Measurements from ENCODE around the gene MAIP1. TPM values are rescaled to one million over a fixed set of nuclear protein-coding genes. Genes with fewer than 3 reads are reported as not detected.

MAIP1 gene
- polyA plus RNA-seq, 1 of the 3 experiments (the other 2 are of a cell fraction), result 11.5 TPM

DNA sequence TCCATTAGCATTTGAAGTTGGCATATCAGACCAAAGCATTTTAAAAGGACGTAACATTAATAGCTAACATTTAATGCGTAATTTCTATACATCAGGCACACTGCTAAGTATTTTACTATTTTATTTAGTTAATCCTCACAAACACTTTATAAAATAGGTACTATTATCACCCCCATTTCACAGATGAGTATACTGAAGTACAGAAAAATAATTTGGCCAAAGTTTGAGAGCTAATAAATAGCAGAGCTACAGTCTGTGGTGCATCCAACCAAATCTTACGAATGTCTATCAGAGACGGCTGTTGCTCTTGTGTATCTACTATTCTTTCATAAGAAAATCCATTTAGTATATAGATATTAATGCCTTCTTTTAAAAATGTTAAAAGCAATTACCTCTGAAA is 12.0 kb upstream of the MAIP1 start:
- no peaks in the 10 kb centered on the region for H3K27me3 ChIP-seq (ENCODE audit: insufficient read depth)
- H2AFZ ChIP-seq (ENCODE audit: low read depth), result no peak overlapping the region
- WGBS (ENCODE audit: low lambda C conversion rate), result 97% methylated on average over 4 of the region's 4 CpGs
- no peaks in the 10 kb centered on the region for H3K9me3 ChIP-seq
- peaks cover 23% of the 10 kb centered on the region for H3F3A ChIP-seq (replicated peaks; ENCODE audit: insufficient read depth)
- no peak overlapping the region for H3K27ac ChIP-seq (ENCODE audit: low read depth in 2 of 2, low read length in 1 of 2)
- ChIA-PET POLR2A (no interaction called here), CTCF (no interaction called here)
- no peaks in the 10 kb centered on the region for H3K9me2 ChIP-seq
- no peak for DNase-seq
- TF ChIP-seq, protein P1, sequence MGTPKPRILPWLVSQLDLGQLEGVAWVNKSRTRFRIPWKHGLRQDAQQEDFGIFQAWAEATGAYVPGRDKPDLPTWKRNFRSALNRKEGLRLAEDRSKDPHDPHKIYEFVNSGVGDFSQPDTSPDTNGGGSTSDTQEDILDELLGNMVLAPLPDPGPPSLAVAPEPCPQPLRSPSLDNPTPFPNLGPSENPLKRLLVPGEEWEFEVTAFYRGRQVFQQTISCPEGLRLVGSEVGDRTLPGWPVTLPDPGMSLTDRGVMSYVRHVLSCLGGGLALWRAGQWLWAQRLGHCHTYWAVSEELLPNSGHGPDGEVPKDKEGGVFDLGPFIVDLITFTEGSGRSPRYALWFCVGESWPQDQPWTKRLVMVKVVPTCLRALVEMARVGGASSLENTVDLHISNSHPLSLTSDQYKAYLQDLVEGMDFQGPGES (IDR thresholded peaks at IDR 0.05; ENCODE audit: low read depth, low read length), result no peak
- H3K36me3 ChIP-seq (replicated peaks in 1 of 2; ENCODE audit: control insufficient read depth in 1 of 2, insufficient read depth in 2 of 2, low read length in 1 of 2), result peaks cover 62 to 65% of the 10 kb centered on the region in 2 experiments
- H3K4me1 ChIP-seq (ENCODE audit: control insufficient read depth in 1 of 2, insufficient read depth in 2 of 2, low read depth in 1 of 2, low read length in 1 of 2), result peaks cover 0 to 12% of the 10 kb centered on the region in 2 experiments; a peak in 1 of 4 replicates
- peaks cover 35% of the 10 kb centered on the region for H3K79me2 ChIP-seq (ENCODE audit: insufficient read depth)
- H3K4me3 ChIP-seq (ENCODE audit: low read depth in 2 of 2, low read length in 1 of 2), result no peak overlapping the region
- H4K20me1 ChIP-seq (ENCODE audit: insufficient read depth), result no peaks in the 10 kb centered on the region; the same call in 1 of the 2 replicates
- H3K9ac ChIP-seq, result no peak overlapping the region
- no peak overlapping the region for H3K4me2 ChIP-seq

DNA sequence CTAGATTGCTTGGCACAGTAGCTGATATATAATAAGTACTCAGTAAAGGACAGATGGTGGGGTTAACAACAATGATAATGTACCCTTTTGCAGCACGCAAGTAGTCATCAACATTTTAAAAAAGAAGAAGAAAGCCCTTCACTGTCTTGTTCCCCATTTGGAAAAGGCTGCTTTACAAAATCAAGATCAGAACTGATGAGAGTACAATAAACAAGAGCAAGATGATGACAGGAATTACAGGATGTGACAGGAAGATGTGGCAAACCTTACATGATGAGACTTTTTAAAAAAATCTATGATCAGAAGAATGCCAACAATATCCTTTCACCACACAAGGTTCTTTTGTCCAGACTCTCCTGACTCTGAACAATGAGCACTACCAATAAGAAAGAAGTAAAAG is 9.2 kb upstream of the MAIP1 start:
- ChIA-PET CTCF (no interaction called here), POLR2A (no interaction called here)
- peak overlapping the region in 1 of 2 experiments; percentile 21; a peak in 1 of 4 replicates for H3K27ac ChIP-seq (ENCODE audit: low read depth in 2 of 2, low read length in 1 of 2)
- no peaks in the 10 kb centered on the region; the same call in 1 of the 2 replicates for H4K20me1 ChIP-seq (ENCODE audit: insufficient read depth)
- H3K36me3 ChIP-seq (replicated peaks in 1 of 2; ENCODE audit: control insufficient read depth in 1 of 2, insufficient read depth in 2 of 2, low read length in 1 of 2), result peaks cover 60 to 69% of the 10 kb centered on the region in 2 experiments
- H3K9me3 ChIP-seq, result no peaks in the 10 kb centered on the region
- H3K9me2 ChIP-seq, result no peaks in the 10 kb centered on the region
- no peak overlapping the region for H3K9ac ChIP-seq
- no peak for DNase-seq
- H3K4me1 ChIP-seq (ENCODE audit: control insufficient read depth in 1 of 2, insufficient read depth in 2 of 2, low read depth in 1 of 2, low read length in 1 of 2), result peaks cover 0 to 12% of the 10 kb centered on the region in 2 experiments; a peak in 1 of 4 replicates
- TF ChIP-seq MXI1 (IDR thresholded peaks at IDR 0.05; ENCODE audit: low read depth, low read length) (no peak), FOSL2 (IDR thresholded peaks at IDR 0.05; ENCODE audit: borderline replicate concordance, low read depth) (no peak), GATA2 (CRISPR knock-in tag; IDR thresholded peaks at IDR 0.05) (no peak)
- WGBS (ENCODE audit: low lambda C conversion rate), result 93% methylated on average over 1 of the region's 1 CpG
- H3K4me2 ChIP-seq, result no peak overlapping the region
- peaks cover 53% of the 10 kb centered on the region for H3K79me2 ChIP-seq (ENCODE audit: insufficient read depth)
- H3K27me3 ChIP-seq (ENCODE audit: insufficient read depth), result no peaks in the 10 kb centered on the region
- H3F3A ChIP-seq (replicated peaks; ENCODE audit: insufficient read depth), result peaks cover 17% of the 10 kb centered on the region
- no peak overlapping the region for H3K4me3 ChIP-seq (ENCODE audit: low read depth in 2 of 2, low read length in 1 of 2)
- H2AFZ ChIP-seq (ENCODE audit: low read depth), result no peak overlapping the region

DNA sequence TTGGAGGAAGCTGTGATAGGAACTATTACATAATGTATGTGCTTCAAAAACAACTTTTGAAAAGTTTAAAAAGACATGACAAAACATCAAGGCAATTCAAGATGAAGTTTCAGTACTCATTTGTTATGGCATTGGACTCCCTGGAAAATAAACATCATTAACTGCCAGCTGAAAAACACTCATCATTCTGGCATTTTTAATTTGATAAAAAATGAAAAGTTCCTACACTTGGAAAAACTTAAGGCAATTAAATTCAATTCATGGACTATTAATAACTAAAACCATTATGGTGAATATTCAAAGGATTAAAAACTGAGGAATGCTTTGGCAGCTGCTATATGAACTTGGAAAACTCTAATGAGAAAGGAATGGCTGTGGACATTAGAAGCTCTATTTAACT is 8.5 kb upstream of the MAIP1 start:
- CTCF ChIA-PET, result interaction anchor here (1.3 kb wide), 1 partner anchor 27 kb away, joined by 3 read pairs; no protein-coding TSS in a partner anchor
- POLR2A ChIA-PET, result no interaction called here

More for the DNA sequence above, 8.5 kb upstream of the MAIP1 start:
- Histone ChIP-seq H3K36me3 (replicated peaks in 1 of 2; ENCODE audit: control insufficient read depth in 1 of 2, insufficient read depth in 2 of 2, low read length in 1 of 2) (peaks cover 60 to 71% of the 10 kb centered on the region in 2 experiments), H3K27me3 (ENCODE audit: insufficient read depth) (no peaks in the 10 kb centered on the region), H3K9me3 (no peaks in the 10 kb centered on the region), H3K4me3 (ENCODE audit: low read depth in 2 of 2, low read length in 1 of 2) (no peak overlapping the region), H3K9ac (no peak overlapping the region), H4K20me1 (ENCODE audit: insufficient read depth) (no peaks in the 10 kb centered on the region; the same call in 1 of the 2 replicates), H3K4me2 (no peak overlapping the region), H3K4me1 (ENCODE audit: control insufficient read depth in 1 of 2, insufficient read depth in 2 of 2, low read depth in 1 of 2, low read length in 1 of 2) (peaks cover 0 to 12% of the 10 kb centered on the region in 2 experiments; a peak in 1 of 4 replicates), H3K79me2 (ENCODE audit: insufficient read depth) (peaks cover 53% of the 10 kb centered on the region), H3F3A (replicated peaks; ENCODE audit: insufficient read depth) (peaks cover 17% of the 10 kb centered on the region), H2AFZ (ENCODE audit: low read depth) (no peak overlapping the region), H3K27ac (ENCODE audit: low read depth in 2 of 2, low read length in 1 of 2) (peak overlapping the region in 1 of 2 experiments; percentile 21; a peak in 1 of 4 replicates), H3K9me2 (no peaks in the 10 kb centered on the region)
- no peak for DNase-seq
- no peak for TF ChIP-seq FOSL2 (IDR thresholded peaks at IDR 0.05; ENCODE audit: borderline replicate concordance, low read depth)
- TF ChIP-seq, protein P2, sequence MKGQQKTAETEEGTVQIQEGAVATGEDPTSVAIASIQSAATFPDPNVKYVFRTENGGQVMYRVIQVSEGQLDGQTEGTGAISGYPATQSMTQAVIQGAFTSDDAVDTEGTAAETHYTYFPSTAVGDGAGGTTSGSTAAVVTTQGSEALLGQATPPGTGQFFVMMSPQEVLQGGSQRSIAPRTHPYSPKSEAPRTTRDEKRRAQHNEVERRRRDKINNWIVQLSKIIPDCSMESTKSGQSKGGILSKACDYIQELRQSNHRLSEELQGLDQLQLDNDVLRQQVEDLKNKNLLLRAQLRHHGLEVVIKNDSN (IDR thresholded peaks at IDR 0.05; ENCODE audit: borderline replicate concordance, low read depth), result no peak
- TF ChIP-seq NFIC (IDR thresholded peaks at IDR 0.05; ENCODE audit: borderline replicate concordance), result no peak
- TF ChIP-seq JUND (IDR thresholded peaks at IDR 0.05), result no peak
- TF ChIP-seq TCF12 (IDR thresholded peaks at IDR 0.05), result no peak
- TF ChIP-seq, protein P3, sequence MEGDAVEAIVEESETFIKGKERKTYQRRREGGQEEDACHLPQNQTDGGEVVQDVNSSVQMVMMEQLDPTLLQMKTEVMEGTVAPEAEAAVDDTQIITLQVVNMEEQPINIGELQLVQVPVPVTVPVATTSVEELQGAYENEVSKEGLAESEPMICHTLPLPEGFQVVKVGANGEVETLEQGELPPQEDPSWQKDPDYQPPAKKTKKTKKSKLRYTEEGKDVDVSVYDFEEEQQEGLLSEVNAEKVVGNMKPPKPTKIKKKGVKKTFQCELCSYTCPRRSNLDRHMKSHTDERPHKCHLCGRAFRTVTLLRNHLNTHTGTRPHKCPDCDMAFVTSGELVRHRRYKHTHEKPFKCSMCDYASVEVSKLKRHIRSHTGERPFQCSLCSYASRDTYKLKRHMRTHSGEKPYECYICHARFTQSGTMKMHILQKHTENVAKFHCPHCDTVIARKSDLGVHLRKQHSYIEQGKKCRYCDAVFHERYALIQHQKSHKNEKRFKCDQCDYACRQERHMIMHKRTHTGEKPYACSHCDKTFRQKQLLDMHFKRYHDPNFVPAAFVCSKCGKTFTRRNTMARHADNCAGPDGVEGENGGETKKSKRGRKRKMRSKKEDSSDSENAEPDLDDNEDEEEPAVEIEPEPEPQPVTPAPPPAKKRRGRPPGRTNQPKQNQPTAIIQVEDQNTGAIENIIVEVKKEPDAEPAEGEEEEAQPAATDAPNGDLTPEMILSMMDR (IDR thresholded peaks at IDR 0.05), result no peak
- TF ChIP-seq, protein P4, sequence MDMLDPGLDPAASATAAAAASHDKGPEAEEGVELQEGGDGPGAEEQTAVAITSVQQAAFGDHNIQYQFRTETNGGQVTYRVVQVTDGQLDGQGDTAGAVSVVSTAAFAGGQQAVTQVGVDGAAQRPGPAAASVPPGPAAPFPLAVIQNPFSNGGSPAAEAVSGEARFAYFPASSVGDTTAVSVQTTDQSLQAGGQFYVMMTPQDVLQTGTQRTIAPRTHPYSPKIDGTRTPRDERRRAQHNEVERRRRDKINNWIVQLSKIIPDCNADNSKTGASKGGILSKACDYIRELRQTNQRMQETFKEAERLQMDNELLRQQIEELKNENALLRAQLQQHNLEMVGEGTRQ (IDR thresholded peaks at IDR 0.05; ENCODE audit: borderline replicate concordance, low read depth, low read length), result no peak
- no peak for TF ChIP-seq FOXM1 (IDR thresholded peaks at IDR 0.05; ENCODE audit: low read depth)
- no peak for TF ChIP-seq TAF1 (IDR thresholded peaks at IDR 0.05; ENCODE audit: borderline replicate concordance, low read depth, low read length)
